ENCODE results near the gene CALHM2.

CALHM2 gene

DNA sequence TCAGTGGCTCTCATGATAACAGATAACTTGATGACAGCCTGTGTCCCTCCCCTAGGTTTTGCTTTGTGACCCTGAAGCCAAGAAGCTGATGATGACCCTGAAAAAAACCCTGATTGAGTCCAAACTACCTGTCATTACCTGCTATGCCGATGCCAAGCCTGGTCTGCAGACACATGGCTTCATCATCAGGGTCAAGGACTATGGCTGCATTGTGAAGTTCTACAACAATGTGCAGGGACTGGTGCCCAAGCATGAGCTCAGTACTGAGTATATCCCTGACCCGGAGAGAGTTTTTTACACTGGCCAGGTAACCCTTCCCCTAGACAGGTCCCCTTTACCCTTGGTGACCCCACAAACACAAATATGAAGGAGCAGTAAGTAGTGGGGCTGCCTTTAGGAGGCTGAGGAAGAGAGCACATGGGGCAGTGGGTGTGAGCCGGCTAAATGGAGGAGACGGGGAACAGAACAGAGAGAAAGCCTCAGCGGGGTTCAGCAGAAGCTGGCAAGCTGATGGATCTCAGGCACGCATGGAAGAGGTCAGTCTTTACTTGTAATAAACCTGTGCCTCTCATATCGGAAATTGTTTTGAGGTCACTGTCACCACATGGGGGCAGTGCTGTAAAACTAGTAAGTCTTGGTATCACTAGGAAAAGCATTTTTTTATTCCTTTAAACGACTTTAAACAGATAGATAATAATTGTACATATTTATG is 35.6 kb downstream of the CALHM2 start:
- DNase-seq (ENCODE audit: low spot score) = no peak

DNA sequence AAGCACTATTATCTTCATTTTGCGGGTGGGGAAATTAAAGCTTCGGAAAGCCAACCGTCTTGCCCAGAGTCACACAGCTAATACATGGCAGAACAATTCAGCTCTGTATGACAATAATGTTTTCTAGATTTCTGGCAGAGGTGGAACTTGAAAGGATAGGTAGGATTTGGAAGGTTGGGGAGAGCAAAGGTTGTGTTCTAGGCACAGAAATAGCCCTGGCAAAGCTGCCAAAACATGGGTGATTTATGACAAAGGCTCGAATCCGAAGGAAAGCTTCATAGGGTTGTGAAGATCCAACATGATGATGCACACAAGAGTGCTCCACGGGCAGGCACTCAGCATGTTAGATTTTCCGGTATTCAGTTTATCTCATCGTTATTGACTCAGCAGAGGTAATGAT is 36.6 kb downstream of the CALHM2 start:
- no peak for DNase-seq (ENCODE audit: low spot score)

- no peak for DNase-seq (ENCODE audit: low spot score)
These were observed 38.6 kb downstream of the CALHM2 start for GRCh38 chr10:103413564-103413963.

- no peak for DNase-seq (ENCODE audit: low spot score)
These were observed 54.9 kb downstream of the CALHM2 start for GRCh38 chr10:103397191-103397825.

- no peak for DNase-seq (ENCODE audit: low spot score)
These were observed 55.4 kb downstream of the CALHM2 start for GRCh38 chr10:103396789-103397087.
